HCT116 (cell line): ENCODE data around the gene GARNL3. TPM values are rescaled to one million over a fixed set of nuclear protein-coding genes. Genes with fewer than 3 reads are reported as not detected.

Experiments used
- ATAC-seq: fragments of 200-7000 bp; cut with Tn5 transposase; 2 replicates; pipeline ENCODE4 v1.9.1; 2020; ENCODE audit warnings: mild to moderate bottlenecking, moderate library complexity
- BruUV-seq: library from RNA; stranded (reverse); fragments of 400-500 nt; replicated peaks from 2 replicates; lab custom pipeline; 2021; lab: Mats Ljungman, UMichigan
- CTCF ChIA-PET: fragments of 300-600 bp; sonication (Branson Sonifier 250); formaldehyde crosslinking; loops from one replicate; lab custom pipeline; 2021; ENCODE audit warnings: antibody characterized with exemption; lab: Charles Lee
- POLR2A ChIA-PET: fragments of 300-600, 350-600 bp; sonication (Branson Sonifier 250); formaldehyde crosslinking; loops from one replicate; lab custom pipeline; 2021; ENCODE audit warnings: antibody characterized with exemption; lab: Charles Lee
- RAD21 ChIA-PET, 2 experiments: fragments of 300-600 bp; sonication (Branson Sonifier 250); formaldehyde crosslinking; loops; one replicate each; lab custom pipeline; 2023; ENCODE audit warnings: low total read pairs in 2 of 2; ENCODE audit not compliant: uncharacterized antibody in 2 of 2, unreplicated experiment in 2 of 2, low non-redundant PET in 1 of 2; lab: Charles Lee
- DNase-seq: peaks from one replicate; pipeline ENCODE4 v3.0.0-alpha.2; 2010; ENCODE audit warnings: low read depth, low spot score
- H2AFZ ChIP-seq: fragments of 200-600 bp; shearing (Covaris generic), sonication (generic); 2 replicates; pipeline ENCODE4 v1.6.1; 2017; ENCODE audit warnings: low read depth, mixed run types, mixed read lengths, antibody characterized with exemption, low read length; ENCODE audit not compliant: poor library complexity, severe bottlenecking
- H3K27ac ChIP-seq: 2 replicates; pipeline ENCODE4 v1.5.1; 2012; ENCODE audit warnings: low read depth, low read length
- H3K27me3 ChIP-seq: fragments of 200-600 bp; sonication (generic); 2 replicates; pipeline ENCODE4 v1.6.1; 2016; ENCODE audit warnings: mixed run types, low read length, mixed read lengths; ENCODE audit not compliant: insufficient read depth
- H3K36me3 ChIP-seq, 2 experiments: fragments of 200-500 bp in 1 of 2; fragments of 200-600 bp in 1 of 2; sonication (Bioruptor generic) in 1 of 2; sonication (generic) in 1 of 2; 2 replicates each; pipeline versions ENCODE4 v1.5.1 to v1.6.1; 2014 to 2016; ENCODE audit warnings: low read length in 2 of 2, inconsistent platforms in 1 of 2, mixed read lengths in 1 of 2, mixed run types in 1 of 2; ENCODE audit not compliant: insufficient read depth in 2 of 2, control insufficient read depth in 1 of 2
- H3K4me1 ChIP-seq, 2 experiments: fragments of 200-600 bp in 1 of 2; sonication (generic) in 1 of 2; 2 replicates each; pipeline versions ENCODE4 v1.5.1 to v1.6.1; 2012 to 2017; ENCODE audit warnings: low read length in 2 of 2, inconsistent platforms in 1 of 2, mild to moderate bottlenecking in 1 of 2, mixed read lengths in 1 of 2, mixed run types in 1 of 2, moderate library complexity in 1 of 2; ENCODE audit not compliant: insufficient read depth in 2 of 2, control insufficient read depth in 1 of 2
- H3K4me2 ChIP-seq: fragments of 200-600 bp; sonication (generic); 2 replicates; pipeline ENCODE4 v1.6.1; 2017; ENCODE audit warnings: mixed run types, low read length, mixed read lengths
- H3K4me3 ChIP-seq, 2 experiments: fragments of 200-600 bp in 1 of 2; sonication (generic) in 1 of 2; replicated peaks in 1 of 2; 2 replicates each; pipeline ENCODE4 v1.5.1; 2011 to 2016; ENCODE audit warnings: low read length in 2 of 2, control low read depth in 1 of 2, low read depth in 1 of 2, mild to moderate bottlenecking in 1 of 2, mixed read lengths in 1 of 2, mixed run types in 1 of 2
- H3K79me2 ChIP-seq: fragments of 200-600 bp; sonication (generic); 2 replicates; pipeline ENCODE4 v1.6.1; 2017; ENCODE audit warnings: mild to moderate bottlenecking, mixed run types, low read length, moderate library complexity, mixed read lengths; ENCODE audit not compliant: insufficient read depth
- H3K9ac ChIP-seq: fragments of 200-600 bp; sonication (generic); 2 replicates; pipeline ENCODE4 v1.6.1; 2016; ENCODE audit warnings: low read length, mixed read lengths
- H3K9me2 ChIP-seq: fragments of 200-600 bp; sonication (generic), shearing (Covaris generic); 2 replicates; pipeline ENCODE4 v1.6.1; 2017; ENCODE audit warnings: mixed run types, mild to moderate bottlenecking, moderate library complexity; ENCODE audit not compliant: insufficient read depth
- H3K9me3 ChIP-seq, 2 experiments: fragments of 200-500 bp in 1 of 2; fragments of 200-600 bp in 1 of 2; sonication (Bioruptor generic) in 1 of 2; sonication (generic) in 1 of 2; 2 replicates each; pipeline ENCODE4 v1.6.1; 2014 to 2017; ENCODE audit warnings: low read length in 2 of 2, mixed read lengths in 2 of 2, inconsistent platforms in 1 of 2, low read depth in 1 of 2, mild to moderate bottlenecking in 1 of 2, mixed run types in 1 of 2, moderate library complexity in 1 of 2; ENCODE audit not compliant: control insufficient read depth in 1 of 2, insufficient read depth in 1 of 2
- H4K20me1 ChIP-seq: fragments of 200-600 bp; sonication (generic), shearing (Covaris generic); 2 replicates; pipeline ENCODE4 v1.6.1; 2017; ENCODE audit warnings: mixed run types, mild to moderate bottlenecking, moderate library complexity; ENCODE audit not compliant: insufficient read depth
- CBX3 ChIP-seq: IDR thresholded peaks from 2 replicates; pipeline ENCODE4 v1.6.1; 2012; ENCODE audit warnings: low read depth
- EGR1 ChIP-seq: IDR thresholded peaks from 2 replicates; pipeline ENCODE4 v1.6.1; 2012; ENCODE audit warnings: low read depth
- EZH2 ChIP-seq: fragments of 200-600 bp; sonication (generic); IDR thresholded peaks from 2 replicates; pipeline ENCODE4 v1.6.1; 2017; ENCODE audit warnings: antibody characterized with exemption, mixed run types
- FOSL1 ChIP-seq: IDR thresholded peaks from 2 replicates; pipeline ENCODE4 v1.6.1; 2012; ENCODE audit warnings: low read depth
- POLR2A ChIP-seq: IDR thresholded peaks from 2 replicates; pipeline ENCODE4 v1.7.0; 2011; ENCODE audit warnings: borderline replicate concordance; ENCODE audit not compliant: insufficient read depth, insufficient read length; ENCODE audit errors: extremely low read depth
- POLR2AphosphoS5 ChIP-seq: IDR thresholded peaks from 2 replicates; pipeline ENCODE4 v1.6.1; 2011; ENCODE audit warnings: mild to moderate bottlenecking, low read depth, low read length, moderate library complexity
- REST ChIP-seq: IDR thresholded peaks from 2 replicates; pipeline ENCODE4 v1.6.1; 2012; ENCODE audit warnings: low read depth
- SIN3A ChIP-seq: IDR thresholded peaks from 2 replicates; pipeline ENCODE4 v1.6.1; 2012; ENCODE audit warnings: low read depth
- SRF ChIP-seq: IDR thresholded peaks from 2 replicates; pipeline ENCODE4 v1.6.1; 2012; ENCODE audit warnings: low read depth
- TCF7L2 ChIP-seq: IDR thresholded peaks from 2 replicates; pipeline ENCODE4 v1.7.0; 2011; ENCODE audit warnings: borderline replicate concordance, inconsistent platforms; ENCODE audit not compliant: insufficient read depth, insufficient read length; ENCODE audit errors: extremely low read depth
- ZFX ChIP-seq: fragments of 450-650 bp; IDR thresholded peaks from 2 replicates; pipeline ENCODE4 v1.6.1; 2017
- intact Hi-C: fragments of 100-400 bp; cut with micrococcal nuclease; formaldehyde crosslinking; loops from 2 replicates; pipeline ENCODE4 v1.10.0; 2022
- total RNA-seq: library from RNA; stranded (reverse); gene quantifications from one replicate; pipeline ENCODE4 v1.2.1, GENCODE V29; 2021; ENCODE audit not compliant: unreplicated experiment
- TF ChIP-seq, protein P1 (sequence below), 3 experiments: fragments of 200-600 bp in 1 of 3; sonication (generic) in 1 of 3; IDR thresholded peaks in 2 of 3; conservative IDR thresholded peaks in 1 of 3; 2 replicates each; pipeline ENCODE4 v1.5.1; 2012 to 2017; ENCODE audit warnings: low read depth in 2 of 3, low read length in 2 of 3, antibody characterized with exemption in 1 of 3, borderline replicate concordance in 1 of 3, control low read depth in 1 of 3, mild to moderate bottlenecking in 1 of 3, mixed read lengths in 1 of 3, mixed run types in 1 of 3, moderate library complexity in 1 of 3; ENCODE audit not compliant: insufficient read depth in 1 of 3
- TF ChIP-seq, protein P2 (sequence below): IDR thresholded peaks from 2 replicates; pipeline ENCODE4 v1.6.1; 2012
- TF ChIP-seq, protein P3 (sequence below): IDR thresholded peaks from 2 replicates; pipeline ENCODE4 v1.6.1; 2012

GARNL3 gene
- total RNA-seq, 1 experiment from 2014 or later, result 8.8 TPM

GRCh38 chr9:127263237-127263636 is 1.3 kb upstream of the GARNL3 start (continued):
- TF ChIP-seq POLR2AphosphoS5 (no peak), CBX3 (no peak), SRF (no peak)
- TF ChIP-seq, protein P1, sequence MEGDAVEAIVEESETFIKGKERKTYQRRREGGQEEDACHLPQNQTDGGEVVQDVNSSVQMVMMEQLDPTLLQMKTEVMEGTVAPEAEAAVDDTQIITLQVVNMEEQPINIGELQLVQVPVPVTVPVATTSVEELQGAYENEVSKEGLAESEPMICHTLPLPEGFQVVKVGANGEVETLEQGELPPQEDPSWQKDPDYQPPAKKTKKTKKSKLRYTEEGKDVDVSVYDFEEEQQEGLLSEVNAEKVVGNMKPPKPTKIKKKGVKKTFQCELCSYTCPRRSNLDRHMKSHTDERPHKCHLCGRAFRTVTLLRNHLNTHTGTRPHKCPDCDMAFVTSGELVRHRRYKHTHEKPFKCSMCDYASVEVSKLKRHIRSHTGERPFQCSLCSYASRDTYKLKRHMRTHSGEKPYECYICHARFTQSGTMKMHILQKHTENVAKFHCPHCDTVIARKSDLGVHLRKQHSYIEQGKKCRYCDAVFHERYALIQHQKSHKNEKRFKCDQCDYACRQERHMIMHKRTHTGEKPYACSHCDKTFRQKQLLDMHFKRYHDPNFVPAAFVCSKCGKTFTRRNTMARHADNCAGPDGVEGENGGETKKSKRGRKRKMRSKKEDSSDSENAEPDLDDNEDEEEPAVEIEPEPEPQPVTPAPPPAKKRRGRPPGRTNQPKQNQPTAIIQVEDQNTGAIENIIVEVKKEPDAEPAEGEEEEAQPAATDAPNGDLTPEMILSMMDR (IDR thresholded peaks at IDR 0.05 in 2 of 3, conservative IDR thresholded peaks at IDR 0.05 in 1 of 3; ENCODE audit: borderline replicate concordance in 1 of 3, insufficient read depth in 1 of 3, low read depth in 2 of 3, low read length in 2 of 3), result no peak

DNA sequence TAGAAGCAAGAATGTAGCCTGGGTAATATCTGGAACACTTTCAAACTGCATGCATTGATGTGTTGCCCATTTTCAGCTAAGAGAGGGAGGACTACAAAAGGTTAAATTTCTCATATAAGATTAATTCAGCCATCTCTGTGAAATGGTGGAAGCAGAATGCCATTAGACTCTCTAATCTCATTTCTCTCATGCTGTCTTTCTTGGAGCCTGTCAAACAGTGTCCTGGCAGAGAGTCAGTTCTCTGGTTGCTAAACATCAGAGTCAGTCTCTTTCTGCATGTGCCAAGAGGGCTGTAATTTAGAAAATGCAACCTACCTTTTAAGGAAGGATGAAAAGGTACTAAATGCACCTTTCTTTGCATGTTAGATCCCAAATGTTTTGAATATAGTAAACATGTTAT is 910 bp upstream of the GARNL3 start:
- intact Hi-C loops, result no loop called here
- Histone ChIP-seq H3K4me3 (no peak overlapping the region), H4K20me1 (no peaks in the 10 kb centered on the region), H3K36me3 (no peaks in the 10 kb centered on the region), H3K9ac (no peak overlapping the region), H3K27me3 (no peaks in the 10 kb centered on the region)
- ATAC-seq, result no peak
- TF ChIP-seq FOSL1 (no peak), ZFX (no peak), TCF7L2 (no peak), SRF (no peak), REST (no peak), EGR1 (no peak), POLR2A (no peak), SIN3A (no peak), EZH2 (no peak)
- TF ChIP-seq, protein P2, sequence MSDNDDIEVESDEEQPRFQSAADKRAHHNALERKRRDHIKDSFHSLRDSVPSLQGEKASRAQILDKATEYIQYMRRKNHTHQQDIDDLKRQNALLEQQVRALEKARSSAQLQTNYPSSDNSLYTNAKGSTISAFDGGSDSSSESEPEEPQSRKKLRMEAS, result no peak
- TF ChIP-seq, protein P1 (IDR thresholded peaks at IDR 0.05 in 2 of 3, conservative IDR thresholded peaks at IDR 0.05 in 1 of 3; ENCODE audit: borderline replicate concordance in 1 of 3, insufficient read depth in 1 of 3, low read depth in 2 of 3, low read length in 2 of 3), result no peak
- TF ChIP-seq, protein P3, sequence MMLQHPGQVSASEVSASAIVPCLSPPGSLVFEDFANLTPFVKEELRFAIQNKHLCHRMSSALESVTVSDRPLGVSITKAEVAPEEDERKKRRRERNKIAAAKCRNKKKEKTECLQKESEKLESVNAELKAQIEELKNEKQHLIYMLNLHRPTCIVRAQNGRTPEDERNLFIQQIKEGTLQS, result no peak
- TF ChIP-seq, all 23 proteins: peak for 0
- no peak overlapping the region for H3K4me2 ChIP-seq
- H3K9me2 ChIP-seq, result no peaks in the 10 kb centered on the region
- H3K4me1 ChIP-seq, result no peaks in the 10 kb centered on the region
- CTCF ChIA-PET, result no interaction called here
- H2AFZ ChIP-seq, result no peak overlapping the region
- no TSS peak for BruUV-seq
- no peaks in the 10 kb centered on the region for H3K9me3 ChIP-seq
- RAD21 ChIA-PET, result interaction anchor here in 1 of 2 experiments (0.5 kb wide), 1 partner anchor 256 kb away, joined by 3 read pairs; no protein-coding TSS in a partner anchor
- POLR2A ChIA-PET, result no interaction called here
- no peaks in the 10 kb centered on the region for H3K79me2 ChIP-seq
- no peak for DNase-seq
- no peak overlapping the region for H3K27ac ChIP-seq
